ENCODE results near the gene QPRT. TPM values are rescaled to one million over a fixed set of nuclear protein-coding genes. Genes with fewer than 3 reads are reported as not detected.
"Not testable (repeated sequence)": the region's sequence is repeated elsewhere in the genome, so short reads cannot be mapped to it uniquely, and the experiment has no call there.

Gene QPRT
- total RNA-seq, 4 donors from 2014 or later = 14.3 to 65.8 (median 26.3) TPM

GRCh38 chr16:29736764-29737163, 57.8 kb downstream of the QPRT start:
- Histone ChIP-seq H3K9me3 (no peaks in the 10 kb centered on the region), H3K36me3 (no peaks in the 10 kb centered on the region), H3K27ac (peak overlapping the region; percentile 1 to 74 (median 50)), H3K4me3 (peak overlapping the region in 1 of 4 donors; percentile 26), H3K4me1 (peaks cover 13 to 65% (median 32%) of the 10 kb centered on the region in 4 donors), H3K27me3 (no peaks in the 10 kb centered on the region)
- TF ChIP-seq EP300 (IDR thresholded peaks at IDR 0.05; ENCODE audit: low read depth) = no peak
- no peak for TF ChIP-seq CTCF (IDR thresholded peaks at IDR 0.05)
- TF ChIP-seq POLR2AphosphoS5 (IDR thresholded peaks at IDR 0.05) = peak in 2 of 3 donors; percentile 72 to 86
- peak; percentile 61 for TF ChIP-seq POLR2A (IDR thresholded peaks at IDR 0.05)
- intact Hi-C loops (cut with DNase I; ENCODE audit: low total_unique reads) (no loop called here), in situ Hi-C loops (cut with MboI; ENCODE audit: low pct_ligation_motif_present in 1 of 4, low pct_unique_long_range_greater_than_20kb in 1 of 4, low sequenced_read_pairs in 3 of 4) (no loop called here)
- 60 to 65% methylated on average over 1 to 6 of the region's 6 CpGs for WGBS, 2 donors (ENCODE audit: low coverage in 1 of 2)
- peak; percentile 53 for DNase-seq

- intact Hi-C loops (cut with DNase I; ENCODE audit: low total_unique reads) = no loop called here
- DNase-seq = no peak
Observed at GRCh38 chr16:29737713-29738112, 58.7 kb downstream of the QPRT start.

GRCh38 chr16:29738514-29738913, 59.5 kb downstream of the QPRT start:
- TF ChIP-seq CTCF (IDR thresholded peaks at IDR 0.05) (no peak), POLR2A (IDR thresholded peaks at IDR 0.05) (no peak), POLR2AphosphoS5 (IDR thresholded peaks at IDR 0.05) (no peak), EP300 (IDR thresholded peaks at IDR 0.05; ENCODE audit: low read depth) (no peak)
- Histone ChIP-seq H3K4me3 (no peak overlapping the region), H3K27ac (peak overlapping the region; percentile 52 to 85 (median 70)), H3K27me3 (no peaks in the 10 kb centered on the region), H3K4me1 (peaks cover 13 to 83% (median 40%) of the 10 kb centered on the region in 4 donors), H3K9me3 (no peaks in the 10 kb centered on the region), H3K36me3 (no peaks in the 10 kb centered on the region)
- WGBS, 2 donors (ENCODE audit: low coverage in 1 of 2) = 44% methylated on average over 1 to 2 of the region's 2 CpGs
- intact Hi-C loops (cut with DNase I; ENCODE audit: low total_unique reads) = no loop called here
- peak; percentile 44 for DNase-seq
- in situ Hi-C loops (cut with MboI; ENCODE audit: low pct_ligation_motif_present in 1 of 4, low pct_unique_long_range_greater_than_20kb in 1 of 4, low sequenced_read_pairs in 3 of 4) = no loop called here

More at GRCh38 chr16:29737713-29738112, 58.7 kb downstream of the QPRT start:
- Histone ChIP-seq H3K27me3 (no peaks in the 10 kb centered on the region), H3K27ac (peak overlapping the region; percentile 2 to 85 (median 70)), H3K36me3 (no peaks in the 10 kb centered on the region), H3K4me3 (no peak overlapping the region), H3K4me1 (peaks cover 13 to 75% (median 36%) of the 10 kb centered on the region in 4 donors), H3K9me3 (no peaks in the 10 kb centered on the region)
- TF ChIP-seq POLR2AphosphoS5 (IDR thresholded peaks at IDR 0.05) = no peak
- no peak for TF ChIP-seq EP300 (IDR thresholded peaks at IDR 0.05; ENCODE audit: low read depth)
- no peak for TF ChIP-seq POLR2A (IDR thresholded peaks at IDR 0.05)
- in situ Hi-C loops (cut with MboI; ENCODE audit: low pct_ligation_motif_present in 1 of 4, low pct_unique_long_range_greater_than_20kb in 1 of 4, low sequenced_read_pairs in 3 of 4) = no loop called here
- 50 to 65% methylated on average over 5 of the region's 5 CpGs for WGBS, 2 donors (ENCODE audit: low coverage in 1 of 2)

- H3K4me3 ChIP-seq; in situ Hi-C loops (cut with MboI; ENCODE audit: low pct_ligation_motif_present in 1 of 4, low pct_unique_long_range_greater_than_20kb in 1 of 4, low sequenced_read_pairs in 3 of 4); H3K27me3 ChIP-seq; H3K36me3 ChIP-seq; H3K9me3 ChIP-seq; intact Hi-C loops (cut with DNase I; ENCODE audit: low total_unique reads): not testable (repeated sequence)
- peak overlapping the region; percentile 74 to 85 (median 82) for H3K27ac ChIP-seq
- H3K4me1 ChIP-seq = peaks cover 13 to 93% (median 53%) of the 10 kb centered on the region in 4 donors
- WGBS, 2 donors (ENCODE audit: low coverage in 1 of 2) = 57 to 59% methylated on average over 4 to 6 of the region's 6 CpGs
- peak; percentile 38 for DNase-seq
Observed at GRCh38 chr16:29739927-29740629, 61.1 kb downstream of the QPRT start.

GRCh38 chr16:29740630-29741015, 61.6 kb downstream of the QPRT start:
- in situ Hi-C loops (cut with MboI; ENCODE audit: low pct_ligation_motif_present in 1 of 4, low pct_unique_long_range_greater_than_20kb in 1 of 4, low sequenced_read_pairs in 3 of 4); H3K9me3 ChIP-seq; H3K36me3 ChIP-seq; H3K27me3 ChIP-seq; intact Hi-C loops (cut with DNase I; ENCODE audit: low total_unique reads); H3K4me3 ChIP-seq: not testable (repeated sequence)
- whole genome bisulfite sequencing, 2 donors (ENCODE audit: low coverage in 1 of 2) = 35% methylated on average over 11 of the region's 11 CpGs; no CpG with 5 or more reads in 1 of the 2 donors
- peaks cover 13 to 91% (median 56%) of the 10 kb centered on the region in 4 donors for H3K4me1 ChIP-seq
- peak overlapping the region; percentile 74 to 85 (median 82) for H3K27ac ChIP-seq
- peak; percentile 51 for DNase-seq
- TF ChIP-seq POLR2A (IDR thresholded peaks at IDR 0.05) = peak; percentile 37
- peak in 2 of 3 donors; percentile 4 to 40 for TF ChIP-seq POLR2AphosphoS5 (IDR thresholded peaks at IDR 0.05)
- TF ChIP-seq EP300 (IDR thresholded peaks at IDR 0.05; ENCODE audit: low read depth) = peak; percentile 23

All from transverse colon (tissue), 4 donors.